K562 (cell line): ENCODE measurements around the gene CDIPT. TPM values are rescaled to one million over a fixed set of nuclear protein-coding genes. Genes with fewer than 3 reads are reported as not detected.

Experiments
- ARNT ChIP-seq, 2 experiments: fragments of 450-650 bp; IDR thresholded peaks; 2 replicates each; pipeline ENCODE4 v1.6.1; 2016; ENCODE audit warnings: mild to moderate bottlenecking in 1 of 2
- ASH1L ChIP-seq: fragments of 450-650 bp; IDR thresholded peaks from 2 replicates; pipeline ENCODE4 v1.6.1; 2018; ENCODE audit warnings: borderline replicate concordance, mild to moderate bottlenecking, low read depth; ENCODE audit not compliant: partially characterized antibody
- ESRRB ChIP-seq: fragments of 250-450 bp; sonication (Bioruptor Pico); IDR thresholded peaks from 2 replicates; pipeline ENCODE4 v1.5.0; 2020; ENCODE audit warnings: mild to moderate bottlenecking, moderate library complexity, borderline replicate concordance
- SRSF9 ChIP-seq: fragments of 200-400 bp; formaldehyde crosslinking; IDR thresholded peaks from 2 replicates; pipeline ENCODE4 v1.6.1; 2017; ENCODE audit warnings: low read depth, low read length, borderline replicate concordance
- TCF3 ChIP-seq: sonication (generic); formaldehyde crosslinking; IDR thresholded peaks from 2 replicates; pipeline ENCODE4 v1.4.0; 2020; ENCODE audit warnings: mild to moderate bottlenecking, missing genetic modification reagents
- ZBTB7A ChIP-seq: IDR thresholded peaks from 2 replicates; pipeline ENCODE4 v1.6.1; 2011; ENCODE audit warnings: low read depth, mild to moderate bottlenecking, low read length, moderate library complexity, borderline replicate concordance; ENCODE audit not compliant: control insufficient read depth
- ZNF146 ChIP-seq: IDR thresholded peaks from one replicate; pipeline ENCODE4 v1.6.1; 2018; ENCODE audit warnings: missing compliant biosample characterization; ENCODE audit not compliant: unreplicated experiment
- ZNF696 ChIP-seq: fragments of 250-450 bp; sonication (Bioruptor Pico); conservative IDR thresholded peaks from 2 replicates; pipeline ENCODE4 v1.4.0; 2020; ENCODE audit warnings: mild to moderate bottlenecking, moderate library complexity
- polyA plus RNA-seq, 8 experiments: library from polyadenylated mRNA; depleted of rRNA in 4 of 8; stranded (reverse) in 5 of 8; unstranded in 3 of 8; fragments of >200 nt; fragmentation: Nextera tagmentation in 2 of 8; fragmentation: Illumina TruSeq in 1 of 8; extraction: Ambion mirVana in 2 of 8; extraction: Trizol in 1 of 8; gene quantifications; 2 replicates each; pipeline versions ENCODE4 v1.2.1 to v1.2.3, GENCODE V29; 2011 to 2014; ENCODE audit warnings: inconsistent platforms in 1 of 8, missing spikeins in 1 of 8
- total RNA-seq, 7 experiments: library from RNA; depleted of rRNA in 6 of 7; stranded (reverse); fragments of >200 nt in 6 of 7; fragmentation: Illumina TruSeq in 2 of 7; extraction: Trizol in 2 of 7; gene quantifications; 2 replicates each; pipeline versions ENCODE4 v1.2.1 to v1.2.3, GENCODE V29; 2011 to 2021; ENCODE audit warnings: low replicate concordance in 1 of 7
- TF ChIP-seq, protein P1 (sequence below): sonication (generic); formaldehyde crosslinking; IDR thresholded peaks from 2 replicates; pipeline ENCODE4 v1.8.0; 2023; ENCODE audit warnings: mild to moderate bottlenecking, missing genetic modification reagents
- TF ChIP-seq, protein P2 (sequence below): fragments of 450-650 bp; formaldehyde crosslinking; IDR thresholded peaks from 2 replicates; pipeline ENCODE4 v1.4.0; 2020; ENCODE audit warnings: mild to moderate bottlenecking, moderate library complexity
- TF ChIP-seq, protein P3 (sequence below): fragments of 250-450 bp; sonication (Bioruptor Pico); IDR thresholded peaks from 2 replicates; pipeline ENCODE4 v1.8.0; 2022; ENCODE audit warnings: inconsistent platforms, mild to moderate bottlenecking, moderate library complexity, borderline replicate concordance
- TF ChIP-seq, protein P4 (sequence below): fragments of 450-650 bp; formaldehyde crosslinking; IDR thresholded peaks from 2 replicates; pipeline ENCODE4 v1.4.0; 2020; ENCODE audit warnings: mild to moderate bottlenecking
- TF ChIP-seq, protein P5 (sequence below): fragments of 450-650 bp; formaldehyde crosslinking; IDR thresholded peaks from 2 replicates; pipeline ENCODE4 v1.4.0; 2020; ENCODE audit warnings: mild to moderate bottlenecking, mixed read lengths
- TF ChIP-seq, protein P6 (sequence below): fragments of 450-650 bp; IDR thresholded peaks from 2 replicates; pipeline ENCODE4 v1.6.1; 2014; ENCODE audit warnings: low read depth, mild to moderate bottlenecking, moderate library complexity, borderline replicate concordance

Gene CDIPT
- total and polyA plus RNA-seq, 9 of the 15 experiments (the other 6 are each of a cell fraction or from before 2014, with no cell fraction given), result 1.3 to 37.0 (median 23.0) TPM

DNA sequence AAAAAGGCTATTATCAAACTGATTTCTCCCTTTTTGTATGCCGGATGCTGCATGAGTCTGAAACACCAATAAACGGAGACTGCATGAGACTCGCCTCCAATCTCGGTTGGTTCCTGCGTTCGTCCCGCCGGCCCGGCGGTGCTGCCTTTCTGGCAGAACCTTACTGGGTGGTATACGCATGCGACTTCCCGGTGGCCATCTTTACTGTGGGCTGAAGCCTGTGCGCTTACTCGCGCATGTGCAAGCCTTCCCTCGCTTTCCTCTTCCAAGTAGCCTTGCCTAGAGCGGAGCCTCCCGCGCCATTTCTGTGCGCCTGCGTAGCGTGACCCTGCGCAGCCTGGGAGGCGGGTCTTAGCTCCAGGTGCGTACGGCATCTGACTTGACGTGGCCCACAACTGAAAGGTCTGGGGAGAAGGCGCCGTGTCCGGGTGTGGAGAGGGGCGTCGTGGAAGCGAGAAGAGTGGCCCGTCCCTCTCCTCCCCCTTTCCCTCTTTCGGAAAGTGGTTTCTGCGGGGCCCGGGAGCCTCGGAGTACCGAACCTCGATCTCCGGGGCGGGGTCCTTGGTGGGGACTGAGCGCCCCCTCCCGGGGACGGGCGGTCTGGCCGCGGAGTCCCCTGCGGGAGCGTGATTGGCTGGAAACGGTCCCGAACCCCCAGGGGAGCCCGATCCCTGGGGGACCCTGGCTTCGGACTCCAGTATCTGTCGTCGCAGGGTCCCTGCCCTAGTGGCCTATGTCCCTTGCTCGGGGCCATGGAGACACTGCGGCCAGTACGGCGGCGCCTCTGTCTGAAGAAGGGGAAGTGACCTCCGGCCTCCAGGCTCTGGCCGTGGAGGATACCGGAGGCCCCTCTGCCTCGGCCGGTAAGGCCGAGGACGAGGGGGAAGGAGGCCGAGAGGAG, 47.0 kb downstream of the CDIPT start, which contains the start of gene PAGR1 (continued):
- TF ChIP-seq, protein P1, sequence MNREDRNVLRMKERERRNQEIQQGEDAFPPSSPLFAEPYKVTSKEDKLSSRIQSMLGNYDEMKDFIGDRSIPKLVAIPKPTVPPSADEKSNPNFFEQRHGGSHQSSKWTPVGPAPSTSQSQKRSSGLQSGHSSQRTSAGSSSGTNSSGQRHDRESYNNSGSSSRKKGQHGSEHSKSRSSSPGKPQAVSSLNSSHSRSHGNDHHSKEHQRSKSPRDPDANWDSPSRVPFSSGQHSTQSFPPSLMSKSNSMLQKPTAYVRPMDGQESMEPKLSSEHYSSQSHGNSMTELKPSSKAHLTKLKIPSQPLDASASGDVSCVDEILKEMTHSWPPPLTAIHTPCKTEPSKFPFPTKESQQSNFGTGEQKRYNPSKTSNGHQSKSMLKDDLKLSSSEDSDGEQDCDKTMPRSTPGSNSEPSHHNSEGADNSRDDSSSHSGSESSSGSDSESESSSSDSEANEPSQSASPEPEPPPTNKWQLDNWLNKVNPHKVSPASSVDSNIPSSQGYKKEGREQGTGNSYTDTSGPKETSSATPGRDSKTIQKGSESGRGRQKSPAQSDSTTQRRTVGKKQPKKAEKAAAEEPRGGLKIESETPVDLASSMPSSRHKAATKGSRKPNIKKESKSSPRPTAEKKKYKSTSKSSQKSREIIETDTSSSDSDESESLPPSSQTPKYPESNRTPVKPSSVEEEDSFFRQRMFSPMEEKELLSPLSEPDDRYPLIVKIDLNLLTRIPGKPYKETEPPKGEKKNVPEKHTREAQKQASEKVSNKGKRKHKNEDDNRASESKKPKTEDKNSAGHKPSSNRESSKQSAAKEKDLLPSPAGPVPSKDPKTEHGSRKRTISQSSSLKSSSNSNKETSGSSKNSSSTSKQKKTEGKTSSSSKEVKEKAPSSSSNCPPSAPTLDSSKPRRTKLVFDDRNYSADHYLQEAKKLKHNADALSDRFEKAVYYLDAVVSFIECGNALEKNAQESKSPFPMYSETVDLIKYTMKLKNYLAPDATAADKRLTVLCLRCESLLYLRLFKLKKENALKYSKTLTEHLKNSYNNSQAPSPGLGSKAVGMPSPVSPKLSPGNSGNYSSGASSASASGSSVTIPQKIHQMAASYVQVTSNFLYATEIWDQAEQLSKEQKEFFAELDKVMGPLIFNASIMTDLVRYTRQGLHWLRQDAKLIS, result 0 out of 2 replicates have a peak, but pooled peaks have one; percentile 12
- TF ChIP-seq, protein P2, sequence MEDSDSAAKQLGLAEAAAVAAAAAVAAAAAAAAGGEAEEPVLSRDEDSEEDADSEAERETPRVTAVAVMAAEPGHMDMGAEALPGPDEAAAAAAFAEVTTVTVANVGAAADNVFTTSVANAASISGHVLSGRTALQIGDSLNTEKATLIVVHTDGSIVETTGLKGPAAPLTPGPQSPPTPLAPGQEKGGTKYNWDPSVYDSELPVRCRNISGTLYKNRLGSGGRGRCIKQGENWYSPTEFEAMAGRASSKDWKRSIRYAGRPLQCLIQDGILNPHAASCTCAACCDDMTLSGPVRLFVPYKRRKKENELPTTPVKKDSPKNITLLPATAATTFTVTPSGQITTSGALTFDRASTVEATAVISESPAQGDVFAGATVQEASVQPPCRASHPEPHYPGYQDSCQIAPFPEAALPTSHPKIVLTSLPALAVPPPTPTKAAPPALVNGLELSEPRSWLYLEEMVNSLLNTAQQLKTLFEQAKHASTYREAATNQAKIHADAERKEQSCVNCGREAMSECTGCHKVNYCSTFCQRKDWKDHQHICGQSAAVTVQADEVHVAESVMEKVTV (CRISPR knock-in tag), result peak; percentile 90
- TF ChIP-seq, protein P3, sequence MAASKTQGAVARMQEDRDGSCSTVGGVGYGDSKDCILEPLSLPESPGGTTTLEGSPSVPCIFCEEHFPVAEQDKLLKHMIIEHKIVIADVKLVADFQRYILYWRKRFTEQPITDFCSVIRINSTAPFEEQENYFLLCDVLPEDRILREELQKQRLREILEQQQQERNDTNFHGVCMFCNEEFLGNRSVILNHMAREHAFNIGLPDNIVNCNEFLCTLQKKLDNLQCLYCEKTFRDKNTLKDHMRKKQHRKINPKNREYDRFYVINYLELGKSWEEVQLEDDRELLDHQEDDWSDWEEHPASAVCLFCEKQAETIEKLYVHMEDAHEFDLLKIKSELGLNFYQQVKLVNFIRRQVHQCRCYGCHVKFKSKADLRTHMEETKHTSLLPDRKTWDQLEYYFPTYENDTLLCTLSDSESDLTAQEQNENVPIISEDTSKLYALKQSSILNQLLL, result no peak
- TF ChIP-seq, protein P4, sequence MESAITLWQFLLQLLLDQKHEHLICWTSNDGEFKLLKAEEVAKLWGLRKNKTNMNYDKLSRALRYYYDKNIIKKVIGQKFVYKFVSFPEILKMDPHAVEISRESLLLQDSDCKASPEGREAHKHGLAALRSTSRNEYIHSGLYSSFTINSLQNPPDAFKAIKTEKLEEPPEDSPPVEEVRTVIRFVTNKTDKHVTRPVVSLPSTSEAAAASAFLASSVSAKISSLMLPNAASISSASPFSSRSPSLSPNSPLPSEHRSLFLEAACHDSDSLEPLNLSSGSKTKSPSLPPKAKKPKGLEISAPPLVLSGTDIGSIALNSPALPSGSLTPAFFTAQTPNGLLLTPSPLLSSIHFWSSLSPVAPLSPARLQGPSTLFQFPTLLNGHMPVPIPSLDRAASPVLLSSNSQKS (CRISPR knock-in tag), result 0 out of 2 replicates have a peak, but pooled peaks have one; percentile 21
- TF ChIP-seq ARNT (IDR thresholded peaks at IDR 0.05) (0 out of 4 replicates have a peak, but pooled peaks of 1 of the 2 experiments have one; percentile 69), ZNF696 (CRISPR knock-in tag) (no peak), TCF3 (no peak), ASH1L (no peak), ZBTB7A (peak; percentile 73; the same call in 1 of the 2 replicates), ZNF146 (CRISPR knock-in tag) (no peak), ESRRB (no peak), SRSF9 (no peak)
- TF ChIP-seq, protein P5, sequence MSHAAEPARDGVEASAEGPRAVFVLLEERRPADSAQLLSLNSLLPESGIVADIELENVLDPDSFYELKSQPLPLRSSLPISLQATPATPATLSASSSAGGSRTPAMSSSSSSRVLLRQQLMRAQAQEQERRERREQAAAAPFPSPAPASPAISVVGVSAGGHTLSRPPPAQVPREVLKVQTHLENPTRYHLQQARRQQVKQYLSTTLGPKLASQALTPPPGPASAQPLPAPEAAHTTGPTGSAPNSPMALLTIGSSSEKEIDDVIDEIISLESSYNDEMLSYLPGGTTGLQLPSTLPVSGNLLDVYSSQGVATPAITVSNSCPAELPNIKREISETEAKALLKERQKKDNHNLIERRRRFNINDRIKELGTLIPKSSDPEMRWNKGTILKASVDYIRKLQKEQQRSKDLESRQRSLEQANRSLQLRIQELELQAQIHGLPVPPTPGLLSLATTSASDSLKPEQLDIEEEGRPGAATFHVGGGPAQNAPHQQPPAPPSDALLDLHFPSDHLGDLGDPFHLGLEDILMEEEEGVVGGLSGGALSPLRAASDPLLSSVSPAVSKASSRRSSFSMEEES, result no peak
- TF ChIP-seq, protein P6, sequence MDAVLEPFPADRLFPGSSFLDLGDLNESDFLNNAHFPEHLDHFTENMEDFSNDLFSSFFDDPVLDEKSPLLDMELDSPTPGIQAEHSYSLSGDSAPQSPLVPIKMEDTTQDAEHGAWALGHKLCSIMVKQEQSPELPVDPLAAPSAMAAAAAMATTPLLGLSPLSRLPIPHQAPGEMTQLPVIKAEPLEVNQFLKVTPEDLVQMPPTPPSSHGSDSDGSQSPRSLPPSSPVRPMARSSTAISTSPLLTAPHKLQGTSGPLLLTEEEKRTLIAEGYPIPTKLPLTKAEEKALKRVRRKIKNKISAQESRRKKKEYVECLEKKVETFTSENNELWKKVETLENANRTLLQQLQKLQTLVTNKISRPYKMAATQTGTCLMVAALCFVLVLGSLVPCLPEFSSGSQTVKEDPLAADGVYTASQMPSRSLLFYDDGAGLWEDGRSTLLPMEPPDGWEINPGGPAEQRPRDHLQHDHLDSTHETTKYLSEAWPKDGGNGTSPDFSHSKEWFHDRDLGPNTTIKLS, result peak; percentile 90
